BJ (cell line): ENCODE measurements around the gene IRF9. TPM values are rescaled to one million over a fixed set of nuclear protein-coding genes. Genes with fewer than 3 reads are reported as not detected.
"Not testable (repeated sequence)": the region's sequence is repeated elsewhere in the genome, so short reads cannot be mapped to it uniquely, and the experiment has no call there.

Experiments used
- CTCF ChIA-PET: fragments of 350-600 bp; formaldehyde crosslinking; extraction: SDS; loops from one replicate; lab custom pipeline; 2021; ENCODE audit warnings: antibody characterized with exemption, inconsistent platforms; lab: Yijun Ruan, JAX
- POLR2A ChIA-PET: fragments of 300-600 bp; sonication (Branson Sonifier 250); formaldehyde crosslinking; extraction: SDS; loops from one replicate; lab custom pipeline; 2021; ENCODE audit warnings: antibody characterized with exemption; lab: Charles Lee
- DNase-seq: peaks from one replicate; pipeline ENCODE4 v3.0.0-alpha.2; 2011; ENCODE audit warnings: low read depth
- H3K27me3 ChIP-seq: 2 replicates; pipeline ENCODE4 v1.6.0; 2011; ENCODE audit warnings: low read length; ENCODE audit not compliant: control insufficient read depth, insufficient read depth
- H3K36me3 ChIP-seq: 2 replicates; pipeline ENCODE4 v1.5.1; 2011; ENCODE audit warnings: low read length; ENCODE audit not compliant: control insufficient read depth, insufficient read depth
- H3K4me3 ChIP-seq: 2 replicates; pipeline ENCODE4 v1.5.1; 2011; ENCODE audit warnings: low read depth, mild to moderate bottlenecking, control low read depth, low read length
- polyA plus RNA-seq: library from polyadenylated mRNA; depleted of rRNA; stranded (reverse); fragments of >200 nt; gene quantifications from 2 replicates; pipeline ENCODE4 v1.2.3, GENCODE V29; 2011
- TF ChIP-seq, protein P1 (sequence below): IDR thresholded peaks from 2 replicates; pipeline ENCODE4 v1.5.1; 2011; ENCODE audit warnings: low read depth, mild to moderate bottlenecking, control low read depth, inconsistent platforms, low read length, moderate library complexity; ENCODE audit not compliant: insufficient read depth

IRF9 gene
- polyA plus RNA-seq, 1 experiment = 107 TPM

- POLR2A ChIA-PET = interaction anchor here (0.6 to 0.9 kb wide), 2 partner anchors 104 to 114 kb away, joined by 3 read pairs; partner anchors contain the start of genes DHRS1 and NOP9
- CTCF ChIA-PET = interaction anchor here (0.8 to 1.1 kb wide), 2 partner anchors 12 to 110 kb away, joined by 3 to 5 read pairs; no protein-coding TSS in a partner anchor
- H3K27me3 ChIP-seq = no peaks in the 10 kb centered on the region
Measured at GRCh38 chr14:24195186-24196070, 34.4 kb downstream of the IRF9 start, which contains the start of gene TM9SF1. Gene TM9SF1, minus strand, starts transcription at chr14:24195441. Its CDS starts 422 bp downstream, at chr14:24195019.

GRCh38 chr14:24196071-24197055, 35.3 kb downstream of the IRF9 start:
- Histone ChIP-seq H3K36me3 (peaks cover 5% of the 10 kb centered on the region), H3K4me3 (peak overlapping the region; percentile 87), H3K27me3 (no peaks in the 10 kb centered on the region)
- POLR2A ChIA-PET = interaction anchor here (0.6 to 0.9 kb wide), 3 partner anchors 103 to 502 kb away, joined by 3 to 8 read pairs (median 3); partner anchors contain the start of genes DHRS1 and NOP9
- TF ChIP-seq, protein P1, sequence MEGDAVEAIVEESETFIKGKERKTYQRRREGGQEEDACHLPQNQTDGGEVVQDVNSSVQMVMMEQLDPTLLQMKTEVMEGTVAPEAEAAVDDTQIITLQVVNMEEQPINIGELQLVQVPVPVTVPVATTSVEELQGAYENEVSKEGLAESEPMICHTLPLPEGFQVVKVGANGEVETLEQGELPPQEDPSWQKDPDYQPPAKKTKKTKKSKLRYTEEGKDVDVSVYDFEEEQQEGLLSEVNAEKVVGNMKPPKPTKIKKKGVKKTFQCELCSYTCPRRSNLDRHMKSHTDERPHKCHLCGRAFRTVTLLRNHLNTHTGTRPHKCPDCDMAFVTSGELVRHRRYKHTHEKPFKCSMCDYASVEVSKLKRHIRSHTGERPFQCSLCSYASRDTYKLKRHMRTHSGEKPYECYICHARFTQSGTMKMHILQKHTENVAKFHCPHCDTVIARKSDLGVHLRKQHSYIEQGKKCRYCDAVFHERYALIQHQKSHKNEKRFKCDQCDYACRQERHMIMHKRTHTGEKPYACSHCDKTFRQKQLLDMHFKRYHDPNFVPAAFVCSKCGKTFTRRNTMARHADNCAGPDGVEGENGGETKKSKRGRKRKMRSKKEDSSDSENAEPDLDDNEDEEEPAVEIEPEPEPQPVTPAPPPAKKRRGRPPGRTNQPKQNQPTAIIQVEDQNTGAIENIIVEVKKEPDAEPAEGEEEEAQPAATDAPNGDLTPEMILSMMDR = no peak
- no peak for DNase-seq
- CTCF ChIA-PET = interaction anchor here (0.8 to 1.1 kb wide), 2 partner anchors 11 to 109 kb away, joined by 3 to 5 read pairs; no protein-coding TSS in a partner anchor

More at GRCh38 chr14:24195186-24196070, 34.4 kb downstream of the IRF9 start, which contains the start of gene TM9SF1:
- H3K36me3 ChIP-seq = peaks cover 6% of the 10 kb centered on the region
- TF ChIP-seq, protein P1 = no peak
- peak within 1 kb of the TSS; percentile 87 for H3K4me3 ChIP-seq
- no peak for DNase-seq

DNA sequence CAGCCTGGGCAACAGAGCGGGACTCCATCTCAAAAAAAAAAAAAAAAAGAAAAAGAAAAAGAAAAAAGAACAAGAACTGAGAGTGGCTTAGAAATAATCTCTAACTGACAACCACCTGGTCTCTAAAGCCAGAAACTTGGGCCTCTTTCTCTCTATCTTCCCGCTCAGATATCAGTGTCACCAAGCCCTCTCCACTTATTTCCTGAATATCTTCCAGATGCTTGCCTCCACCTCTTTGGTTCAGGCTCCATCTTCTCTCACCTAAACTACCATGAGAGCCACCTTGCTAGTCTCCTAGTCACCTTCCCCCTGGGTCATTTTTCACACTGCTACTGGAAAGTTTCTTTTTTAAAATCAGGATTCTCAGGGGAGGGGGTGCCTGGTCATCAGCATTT, 36.0 kb downstream of the IRF9 start:
- no peak for DNase-seq
- POLR2A ChIA-PET = interaction anchor here (0.7 kb wide), 1 partner anchor 503 kb away, joined by 8 read pairs; no protein-coding TSS in a partner anchor
- H3K4me3 ChIP-seq = no peak overlapping the region
- no peaks in the 10 kb centered on the region for H3K27me3 ChIP-seq
- TF ChIP-seq, protein P1 = no peak
- H3K36me3 ChIP-seq = peaks cover 5% of the 10 kb centered on the region
- CTCF ChIA-PET = no interaction called here

DNA sequence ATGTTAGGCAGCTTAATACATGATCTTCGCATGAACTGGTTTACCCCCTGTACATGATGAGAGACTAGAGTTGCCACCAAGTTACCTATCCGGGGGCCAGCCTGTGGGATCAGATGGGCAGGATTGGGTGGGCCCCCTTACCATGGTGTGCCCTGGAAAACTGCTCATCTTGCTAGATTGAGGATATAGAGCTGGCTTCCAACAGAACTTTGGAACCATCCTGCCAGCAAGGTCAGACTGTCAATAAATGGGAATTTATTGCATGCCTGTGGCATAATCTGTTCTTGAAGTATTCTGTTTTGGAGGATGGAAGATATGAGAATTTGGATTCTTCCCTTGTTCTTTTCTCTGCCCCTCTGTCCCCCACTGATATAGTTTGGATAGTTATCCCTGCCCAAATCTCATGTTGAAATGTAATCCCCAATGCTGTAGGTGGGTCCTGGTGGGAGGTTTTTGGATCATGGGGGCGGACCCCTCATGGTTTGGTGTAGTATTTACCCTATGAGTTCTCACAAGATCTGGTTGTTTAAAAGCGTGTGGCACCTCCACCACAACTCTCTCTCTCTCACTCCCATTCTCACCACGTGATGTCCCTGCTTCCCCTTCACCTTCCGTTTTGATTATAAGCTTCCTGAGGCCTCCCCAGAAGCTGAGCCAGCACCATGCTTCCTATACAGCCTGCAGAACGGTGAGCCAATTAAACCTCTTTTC, 37.9 kb downstream of the IRF9 start:
- DNase-seq = no peak
- POLR2A ChIA-PET = no interaction called here
- CTCF ChIA-PET = no interaction called here
- no peaks in the 10 kb centered on the region for H3K27me3 ChIP-seq
- peaks cover 2% of the 10 kb centered on the region for H3K36me3 ChIP-seq
- H3K4me3 ChIP-seq = no peak overlapping the region
- TF ChIP-seq, protein P1 = no peak

- H3K4me3 ChIP-seq, H3K27me3 ChIP-seq, POLR2A ChIA-PET, DNase-seq, CTCF ChIA-PET: not testable (repeated sequence)
- peaks cover 16% of the 10 kb centered on the region for H3K36me3 ChIP-seq
Measured at GRCh38 chr14:24202538-24202937, 41.5 kb downstream of the IRF9 start.

DNA sequence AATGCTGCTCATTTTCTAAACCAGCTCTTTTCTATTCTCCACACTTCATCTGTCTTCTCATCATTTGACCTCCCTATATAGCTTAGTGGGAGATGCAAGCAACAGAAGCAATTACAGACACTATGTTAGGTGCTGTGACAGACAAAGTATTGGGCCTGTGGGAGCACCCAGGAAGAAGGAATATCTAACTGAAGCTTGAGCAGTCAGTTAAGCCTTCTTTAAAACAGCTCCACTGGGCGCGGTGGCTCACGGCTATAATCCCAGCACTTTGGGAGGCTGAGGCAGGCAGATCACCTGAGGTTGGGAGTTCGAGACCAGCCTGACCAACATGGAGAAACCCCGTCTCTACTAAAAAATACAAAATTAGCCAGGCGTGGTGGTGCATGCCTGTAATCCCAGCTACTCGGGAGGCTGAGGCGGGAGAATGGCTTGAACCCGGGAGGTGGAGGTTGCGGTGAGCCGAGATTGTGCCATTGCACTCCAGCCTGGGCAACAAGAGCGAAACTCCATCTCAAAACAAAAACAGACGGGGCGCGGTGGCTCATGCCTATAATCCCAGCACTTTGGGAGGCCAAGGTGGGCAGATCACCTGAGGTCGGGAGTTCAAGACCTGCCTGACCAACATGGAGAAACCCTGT, 42.3 kb downstream of the IRF9 start:
- H3K27me3 ChIP-seq, DNase-seq, H3K4me3 ChIP-seq, POLR2A ChIA-PET: not testable (repeated sequence)
- peaks cover 18% of the 10 kb centered on the region for H3K36me3 ChIP-seq
- CTCF ChIA-PET = interaction anchor here (1.1 kb wide), 1 partner anchor 13 kb away, joined by 3 read pairs; no protein-coding TSS in a partner anchor
